Prostate gland (tissue), 2 donors: Measurements from ENCODE around the gene APAF1.

Experiments used
- CTCF ChIP-seq, 4 experiments: fragments of 200-600 bp in 2 of 4; fragments of 450-650 bp in 2 of 4; sonication (generic) in 2 of 4; IDR thresholded peaks; 1 replicate in 3 of 4; 2 replicates in 1 of 4; pipeline ENCODE4 v1.5.1; 2016 to 2019; ENCODE audit warnings: antibody characterized with exemption in 4 of 4, mild to moderate bottlenecking in 2 of 4, moderate library complexity in 2 of 4
- POLR2AphosphoS5 ChIP-seq: sonication (generic); formaldehyde crosslinking; IDR thresholded peaks from one replicate; pipeline ENCODE4 v1.6.1; 2017; ENCODE audit warnings: antibody characterized with exemption

GRCh38 chr12:98740751-98741150 lies 95.7 kb downstream of the APAF1 start:
- TF ChIP-seq CTCF (IDR thresholded peaks at IDR 0.05) (no peak), POLR2AphosphoS5 (no peak)
